ENCODE results near the gene KYAT1.

- TF ChIP-seq POLR2A (IDR thresholded peaks at IDR 0.05; ENCODE audit: low read length) (no peak), GATA1 (IDR thresholded peaks at IDR 0.05; ENCODE audit: low read depth, low read length) (no peak)
These were observed 13.0 kb upstream of the KYAT1 start for GRCh38 chr9:128894764-128895163.

Data from erythroblast (primary cell).